ENCODE data around the gene ACTG2. TPM values are rescaled to one million over a fixed set of nuclear protein-coding genes. Genes with fewer than 3 reads are reported as not detected.

ACTG2 gene
- polyA plus RNA-seq, 1 donor (not counting 4 experiments of a cell fraction or from before 2014, with no cell fraction given): not detected

DNA sequence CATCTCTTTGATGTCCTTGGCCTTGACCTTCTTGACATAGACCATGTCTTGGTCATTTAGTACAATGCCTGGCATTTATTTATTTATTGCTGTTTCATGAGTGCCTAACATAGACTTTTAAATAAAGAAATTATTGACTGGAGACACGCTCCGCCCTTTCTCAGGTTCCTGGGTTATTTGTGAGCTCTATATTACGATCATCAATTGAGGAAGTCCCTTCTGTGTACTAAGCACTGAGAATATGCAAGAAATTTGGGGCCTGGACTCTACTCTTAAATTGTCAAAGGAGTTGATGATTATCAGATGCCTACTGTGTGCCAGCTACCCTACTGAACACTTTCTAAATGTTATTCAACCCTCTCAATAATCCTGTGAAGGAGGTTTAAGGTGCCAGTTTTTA is 72.2 kb downstream of the ACTG2 start:
- FAIRE-seq (no peak), DNase-seq (ENCODE audit: low read depth, low spot score) (no peak)
- no peaks in the 10 kb centered on the region for H3K9me1 ChIP-seq (ENCODE audit: control insufficient read depth, extremely low read depth, insufficient read depth, low read length)
- H3K4me3 ChIP-seq (ENCODE audit: control insufficient read depth in 2 of 3, extremely low read depth in 1 of 3, insufficient read depth in 2 of 3, low read depth in 1 of 3, low read length in 3 of 3): no peak overlapping the region
- H3K27ac ChIP-seq (ENCODE audit: control insufficient read depth, insufficient read depth, low read length): no peak overlapping the region
- H3K36me3 ChIP-seq (ENCODE audit: control insufficient read depth in 2 of 2, extremely low read depth in 1 of 2, insufficient read depth in 2 of 2, low read length in 2 of 2): no peaks in the 10 kb centered on the region
- H4K20me1 ChIP-seq (ENCODE audit: control insufficient read depth, extremely low read depth, insufficient read depth, low read length): no peaks in the 10 kb centered on the region
- H3K79me2 ChIP-seq (ENCODE audit: control insufficient read depth, insufficient read depth, low read length): no peaks in the 10 kb centered on the region
- TF ChIP-seq CTCF (optimal IDR thresholded peaks at IDR 0.05 in 1 of 3, IDR thresholded peaks at IDR 0.05 in 1 of 3, conservative IDR thresholded peaks at IDR 0.05 in 1 of 3; ENCODE audit: extremely low read depth in 1 of 3, insufficient read depth in 2 of 3, low read length in 3 of 3): no peak
- no peak for TF ChIP-seq EZH2 (IDR thresholded peaks at IDR 0.05; ENCODE audit: low read length)
- H3K4me1 ChIP-seq (ENCODE audit: control insufficient read depth, extremely low read depth, insufficient read depth, low read length): no peaks in the 10 kb centered on the region
- dilution Hi-C loops (cut with MboI; ENCODE audit: extremely low pct_ligation_motif_present, low sequenced_read_pairs): no loop called here
- H3K9ac ChIP-seq (ENCODE audit: control insufficient read depth, extremely low read depth, insufficient read depth, low read length): no peak overlapping the region
- no peak overlapping the region for H2AFZ ChIP-seq (ENCODE audit: control insufficient read depth, low read length)
- H3K4me2 ChIP-seq (ENCODE audit: control insufficient read depth, extremely low read depth, insufficient read depth, low read depth, low read length): no peak overlapping the region
- no peaks in the 10 kb centered on the region for H3K27me3 ChIP-seq (ENCODE audit: control insufficient read depth, extremely low read depth, insufficient read depth, low read length)
- no peaks in the 10 kb centered on the region for H3K9me3 ChIP-seq (ENCODE audit: control insufficient read depth, low read depth, low read length)

- dilution Hi-C loops (cut with MboI; ENCODE audit: extremely low pct_ligation_motif_present, low sequenced_read_pairs): no loop called here
- no peaks in the 10 kb centered on the region for H3K79me2 ChIP-seq (ENCODE audit: control insufficient read depth, insufficient read depth, low read length)
- TF ChIP-seq CTCF (optimal IDR thresholded peaks at IDR 0.05 in 1 of 3, IDR thresholded peaks at IDR 0.05 in 1 of 3, conservative IDR thresholded peaks at IDR 0.05 in 1 of 3; ENCODE audit: extremely low read depth in 1 of 3, insufficient read depth in 2 of 3, low read length in 3 of 3): no peak
- no peak for TF ChIP-seq EZH2 (IDR thresholded peaks at IDR 0.05; ENCODE audit: low read length)
- DNase-seq (ENCODE audit: low read depth, low spot score): no peak
- no peak overlapping the region for H3K9ac ChIP-seq (ENCODE audit: control insufficient read depth, extremely low read depth, insufficient read depth, low read length)
- H3K4me1 ChIP-seq (ENCODE audit: control insufficient read depth, extremely low read depth, insufficient read depth, low read length): no peaks in the 10 kb centered on the region
- H3K4me3 ChIP-seq (ENCODE audit: control insufficient read depth in 2 of 3, extremely low read depth in 1 of 3, insufficient read depth in 2 of 3, low read depth in 1 of 3, low read length in 3 of 3): no peak overlapping the region
- H3K36me3 ChIP-seq (ENCODE audit: control insufficient read depth in 2 of 2, extremely low read depth in 1 of 2, insufficient read depth in 2 of 2, low read length in 2 of 2): no peaks in the 10 kb centered on the region
- H3K27me3 ChIP-seq (ENCODE audit: control insufficient read depth, extremely low read depth, insufficient read depth, low read length): no peaks in the 10 kb centered on the region
- H3K4me2 ChIP-seq (ENCODE audit: control insufficient read depth, extremely low read depth, insufficient read depth, low read depth, low read length): no peak overlapping the region
- H4K20me1 ChIP-seq (ENCODE audit: control insufficient read depth, extremely low read depth, insufficient read depth, low read length): no peaks in the 10 kb centered on the region
- no peak for FAIRE-seq
- no peaks in the 10 kb centered on the region for H3K9me1 ChIP-seq (ENCODE audit: control insufficient read depth, extremely low read depth, insufficient read depth, low read length)
- H2AFZ ChIP-seq (ENCODE audit: control insufficient read depth, low read length): no peak overlapping the region
- no peak overlapping the region for H3K27ac ChIP-seq (ENCODE audit: control insufficient read depth, insufficient read depth, low read length)
- no peaks in the 10 kb centered on the region for H3K9me3 ChIP-seq (ENCODE audit: control insufficient read depth, low read depth, low read length)
Measured at GRCh38 chr2:73968357-73968937, 75.6 kb downstream of the ACTG2 start.

All from keratinocyte (primary cell).